ES-I3 (cell line): ENCODE data around the gene PES1.

ENCODE experiments used
- H3K36me3 ChIP-seq: 2 replicates; pipeline ENCODE4 v1.6.1; 2013; ENCODE audit warnings: mild to moderate bottlenecking, low read length, control low read depth, moderate library complexity; ENCODE audit not compliant: insufficient read depth
- H3K4me1 ChIP-seq: 2 replicates; pipeline ENCODE4 v1.6.1; 2013; ENCODE audit warnings: mild to moderate bottlenecking, control low read depth, low read length; ENCODE audit not compliant: insufficient read depth
- H3K9ac ChIP-seq: 2 replicates; pipeline ENCODE4 v1.6.1; 2013; ENCODE audit warnings: low read depth, mild to moderate bottlenecking, low read length, moderate library complexity
- H3K9me3 ChIP-seq: 2 replicates; pipeline ENCODE4 v1.6.1; 2013; ENCODE audit warnings: mild to moderate bottlenecking, low read length, moderate library complexity; ENCODE audit not compliant: control insufficient read depth, insufficient read depth

The PES1 gene

DNA sequence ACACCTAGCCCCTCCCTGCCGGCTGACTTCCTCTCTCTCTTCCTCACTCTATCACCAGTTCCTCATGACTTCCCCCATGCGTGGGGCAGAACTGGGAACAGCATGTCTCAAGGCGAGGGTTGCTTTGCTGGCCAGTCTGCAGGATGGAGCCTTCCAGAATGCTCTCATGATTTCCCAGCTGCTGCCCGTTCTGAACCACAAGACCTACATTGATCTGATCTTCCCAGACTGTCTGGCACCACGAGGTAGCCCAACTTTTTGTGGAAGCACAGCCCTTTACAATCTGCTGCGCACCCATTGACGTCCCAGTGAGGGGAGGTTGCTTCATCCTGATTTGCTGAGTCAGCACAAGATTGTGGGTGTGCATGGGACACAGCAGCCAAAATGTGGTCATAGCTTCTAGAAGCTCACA, 23.8 kb upstream of the PES1 start:
- Histone ChIP-seq H3K4me1 (no peaks in the 10 kb centered on the region), H3K9me3 (no peaks in the 10 kb centered on the region), H3K36me3 (peaks cover 13% of the 10 kb centered on the region; the same call in 1 of the 2 replicates), H3K9ac (no peak overlapping the region)

DNA sequence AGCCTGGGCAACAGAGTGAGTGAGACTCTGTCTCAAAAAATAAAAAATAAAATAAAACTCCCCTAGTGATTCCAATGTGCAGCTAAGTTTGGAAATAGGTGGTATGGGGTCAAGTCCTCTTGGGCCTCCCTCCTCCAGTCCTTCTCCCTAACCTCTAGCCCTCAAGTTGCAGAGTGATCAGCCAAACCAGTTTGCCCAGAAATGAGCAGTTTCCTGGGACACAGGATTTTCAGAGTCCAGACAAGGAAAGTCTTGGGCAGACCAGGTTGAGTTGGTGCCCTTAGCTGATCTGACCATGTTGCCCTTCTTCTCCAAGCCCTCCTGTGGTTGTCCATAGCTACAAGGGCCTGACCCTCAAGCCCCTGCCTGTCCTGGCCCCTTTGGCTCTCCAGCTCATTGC, 23.2 kb upstream of the PES1 start:
- peaks cover 13% of the 10 kb centered on the region; the same call in 1 of the 2 replicates for H3K36me3 ChIP-seq
- no peaks in the 10 kb centered on the region for H3K9me3 ChIP-seq
- H3K9ac ChIP-seq, result no peak overlapping the region
- H3K4me1 ChIP-seq, result peaks cover 4% of the 10 kb centered on the region; the same call in 1 of the 2 replicates

DNA sequence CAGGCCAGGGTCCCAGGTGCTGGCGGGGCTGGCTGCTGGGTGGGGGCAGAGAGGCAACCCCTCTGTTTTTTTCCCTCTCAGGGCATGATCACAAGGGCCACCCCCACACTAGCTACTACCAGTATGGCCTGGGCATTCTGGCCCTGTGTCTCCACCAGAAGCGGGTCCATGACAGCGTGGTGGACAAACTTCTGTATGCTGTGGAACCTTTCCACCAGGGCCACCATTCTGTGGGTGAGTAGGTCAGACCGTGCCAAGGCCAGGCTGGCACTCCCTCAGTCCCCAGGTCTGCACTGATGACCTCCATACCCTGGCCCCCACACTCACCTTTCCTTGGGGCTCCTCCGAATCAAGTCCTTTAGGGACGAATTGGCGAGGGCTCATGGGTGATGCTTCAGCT, 22.6 kb upstream of the PES1 start:
- H3K4me1 ChIP-seq, result peaks cover 8% of the 10 kb centered on the region; the same call in 1 of the 2 replicates
- peaks cover 13% of the 10 kb centered on the region; the same call in 1 of the 2 replicates for H3K36me3 ChIP-seq
- H3K9ac ChIP-seq, result no peak overlapping the region
- H3K9me3 ChIP-seq, result no peaks in the 10 kb centered on the region

DNA sequence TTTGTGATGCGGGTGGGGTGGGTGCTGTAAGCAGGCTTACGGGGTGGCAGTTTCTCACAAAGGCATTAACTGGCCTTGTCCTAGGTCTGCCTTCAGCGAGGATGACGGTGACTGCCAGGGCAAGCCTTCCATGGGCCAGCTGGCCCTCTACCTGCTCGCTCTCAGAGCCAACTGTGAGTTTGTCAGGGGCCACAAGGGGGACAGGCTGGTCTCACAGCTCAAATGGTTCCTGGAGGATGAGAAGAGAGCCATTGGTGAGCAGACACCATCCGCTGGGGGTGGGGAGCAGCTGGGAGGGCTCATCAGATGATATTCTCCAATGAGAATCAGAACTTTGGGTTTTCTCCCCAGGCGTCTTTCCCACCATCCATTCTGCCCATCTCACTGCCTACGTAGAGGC, 21.1 kb upstream of the PES1 start:
- H3K9me3 ChIP-seq, result no peaks in the 10 kb centered on the region
- peaks cover 15% of the 10 kb centered on the region; the same call in 1 of the 2 replicates for H3K4me1 ChIP-seq
- no peak overlapping the region for H3K9ac ChIP-seq
- peaks cover 12% of the 10 kb centered on the region; the same call in 1 of the 2 replicates for H3K36me3 ChIP-seq

DNA sequence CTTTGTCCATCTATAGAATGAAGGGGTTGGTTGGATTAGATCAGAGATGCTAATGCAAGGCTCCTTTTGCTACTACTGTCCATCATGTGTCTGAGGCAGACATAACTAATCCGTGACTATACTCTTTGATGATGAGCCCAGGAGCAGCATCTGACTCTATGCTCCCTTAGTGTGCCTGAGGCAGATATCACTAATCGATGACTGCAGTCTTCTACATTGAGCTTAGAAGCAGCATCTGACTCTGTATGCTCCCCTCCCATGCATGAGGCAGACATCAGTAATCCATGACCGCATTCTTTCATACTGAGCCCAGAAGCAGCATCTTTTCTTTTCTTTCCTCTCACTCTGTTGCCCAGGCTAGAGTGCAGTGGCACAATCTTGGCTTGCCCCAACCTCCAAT, 19.5 kb upstream of the PES1 start:
- H3K36me3 ChIP-seq, result peaks cover 8% of the 10 kb centered on the region; the same call in 1 of the 2 replicates
- peaks cover 17% of the 10 kb centered on the region; the same call in 1 of the 2 replicates for H3K4me1 ChIP-seq
- H3K9ac ChIP-seq, result no peak overlapping the region
- H3K9me3 ChIP-seq, result no peaks in the 10 kb centered on the region

DNA sequence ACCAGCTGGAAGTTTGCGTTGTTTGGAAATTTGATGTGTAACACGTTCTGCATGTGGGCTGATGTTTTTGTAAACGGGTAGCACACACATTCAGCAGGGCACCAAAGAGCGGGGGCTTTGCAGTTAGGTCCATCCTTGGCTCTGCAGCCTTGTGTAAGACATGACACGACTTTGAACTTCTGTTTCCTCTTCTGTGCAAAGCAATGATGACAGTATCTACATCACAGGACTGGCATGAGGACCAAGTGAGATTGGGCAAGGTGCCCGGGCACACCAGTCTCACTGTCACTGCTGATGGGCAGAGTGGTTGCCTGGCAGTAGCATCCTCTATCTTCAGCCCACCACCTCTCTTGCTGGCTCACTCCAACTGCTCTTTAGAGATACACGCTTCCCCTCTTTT, 18.6 kb upstream of the PES1 start:
- Histone ChIP-seq H3K9ac (no peak overlapping the region), H3K9me3 (no peaks in the 10 kb centered on the region), H3K4me1 (peaks cover 23% of the 10 kb centered on the region), H3K36me3 (peaks cover 8% of the 10 kb centered on the region; the same call in 1 of the 2 replicates)

DNA sequence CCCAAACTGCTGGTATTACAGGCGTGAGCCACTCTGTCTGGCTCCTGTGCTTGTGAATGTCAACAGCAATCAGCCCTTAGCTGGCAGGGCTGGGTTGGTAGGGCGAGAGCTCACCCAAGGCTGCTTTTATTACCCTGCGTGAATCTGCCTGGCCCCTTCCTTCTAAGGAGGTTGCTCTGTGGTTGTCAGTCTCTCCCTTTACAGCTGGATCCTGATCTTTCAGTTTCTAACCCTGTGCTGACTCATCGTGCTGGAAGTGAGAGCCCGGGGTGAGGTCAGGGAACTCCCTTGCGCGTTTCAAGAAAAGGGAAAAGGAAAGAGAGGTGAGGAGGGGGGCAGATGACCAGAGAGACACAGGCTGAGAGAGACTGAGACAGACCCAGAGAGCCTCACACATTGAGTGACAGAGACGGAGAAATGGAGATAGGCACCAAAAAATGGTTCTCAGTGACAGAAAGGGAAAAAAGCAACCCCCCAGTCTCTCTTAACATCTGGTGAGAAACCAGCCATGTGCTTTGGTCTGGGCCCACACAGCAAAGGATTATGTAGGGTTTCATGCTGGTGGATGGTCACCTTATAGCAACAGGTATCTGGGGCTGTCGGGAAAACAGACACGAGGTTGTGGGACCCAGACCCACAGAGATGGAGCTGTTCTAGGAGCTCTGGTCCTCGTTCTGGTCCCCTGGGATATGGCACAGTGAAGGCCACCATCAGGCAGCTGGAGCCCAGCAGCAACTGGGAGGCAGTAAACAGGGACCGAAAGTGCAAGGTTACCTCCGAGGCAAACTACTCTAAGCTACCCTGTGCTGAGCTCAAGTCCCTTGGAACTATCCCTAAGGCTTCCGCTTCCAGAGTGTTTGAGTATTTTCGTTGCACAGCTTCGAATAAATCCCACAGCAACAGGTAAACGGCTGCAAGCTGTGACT, 17.8 kb upstream of the PES1 start:
- Histone ChIP-seq H3K9me3 (no peaks in the 10 kb centered on the region), H3K36me3 (peaks cover 8% of the 10 kb centered on the region; the same call in 1 of the 2 replicates), H3K4me1 (peaks cover 23% of the 10 kb centered on the region), H3K9ac (no peak overlapping the region)

DNA sequence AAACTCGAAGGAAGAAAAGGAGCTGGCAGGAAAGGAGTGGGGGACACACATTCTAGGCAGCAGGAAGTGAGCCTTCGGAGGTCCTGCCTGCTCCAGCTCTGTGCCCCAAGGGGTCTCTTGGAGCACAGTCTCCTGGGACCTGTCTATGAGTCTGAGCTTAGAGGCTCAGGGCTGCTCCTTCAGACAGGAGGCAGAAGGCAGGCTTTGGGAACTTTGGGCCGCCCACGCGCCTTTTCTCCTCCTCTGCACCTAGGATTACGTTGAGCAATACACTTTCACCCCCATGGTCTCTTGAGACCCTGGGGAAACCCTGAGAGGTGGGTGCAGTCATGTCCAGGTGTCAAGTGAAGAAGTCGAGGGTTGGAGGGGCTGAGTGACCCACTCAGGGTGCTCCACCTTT, 16.2 kb upstream of the PES1 start:
- H3K9me3 ChIP-seq, result no peaks in the 10 kb centered on the region
- H3K4me1 ChIP-seq, result peaks cover 23% of the 10 kb centered on the region
- peak overlapping the region; percentile 74; the same call in 1 of the 2 replicates for H3K9ac ChIP-seq
- H3K36me3 ChIP-seq, result peaks cover 3% of the 10 kb centered on the region; the same call in 1 of the 2 replicates

DNA sequence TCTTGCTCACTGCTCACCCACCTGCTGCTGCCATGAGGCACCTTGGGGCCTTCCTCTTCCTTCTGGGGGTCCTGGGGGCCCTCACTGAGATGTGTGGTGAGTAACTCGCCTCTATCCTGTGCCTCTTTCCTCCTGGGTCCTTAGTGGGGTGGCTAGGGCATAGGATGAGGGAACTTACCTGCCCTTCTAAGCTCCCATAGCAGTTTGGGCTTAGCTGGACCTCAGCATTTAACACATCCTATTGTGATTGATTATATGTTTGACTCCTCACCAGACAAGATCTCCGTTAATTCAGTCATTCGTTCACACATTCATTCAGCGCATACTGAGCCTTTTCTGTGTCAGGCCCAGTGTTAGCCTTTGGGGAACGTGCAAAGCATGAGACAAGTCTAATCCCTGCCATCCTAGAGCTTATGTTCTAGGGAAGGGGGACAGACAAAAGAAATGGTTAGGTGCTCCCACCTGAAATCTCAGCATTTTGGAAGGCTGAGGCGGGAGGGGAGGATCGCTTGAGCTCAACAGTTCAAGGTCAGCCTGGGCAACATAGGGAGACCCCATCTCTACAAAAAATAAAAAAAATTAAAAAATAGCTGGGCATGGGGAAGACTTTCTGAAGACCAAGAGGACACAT, 15.7 kb upstream of the PES1 start:
- Histone ChIP-seq H3K9me3 (no peaks in the 10 kb centered on the region), H3K9ac (peak overlapping the region; percentile 74), H3K4me1 (peaks cover 23% of the 10 kb centered on the region), H3K36me3 (peaks cover 3% of the 10 kb centered on the region; the same call in 1 of the 2 replicates)

DNA sequence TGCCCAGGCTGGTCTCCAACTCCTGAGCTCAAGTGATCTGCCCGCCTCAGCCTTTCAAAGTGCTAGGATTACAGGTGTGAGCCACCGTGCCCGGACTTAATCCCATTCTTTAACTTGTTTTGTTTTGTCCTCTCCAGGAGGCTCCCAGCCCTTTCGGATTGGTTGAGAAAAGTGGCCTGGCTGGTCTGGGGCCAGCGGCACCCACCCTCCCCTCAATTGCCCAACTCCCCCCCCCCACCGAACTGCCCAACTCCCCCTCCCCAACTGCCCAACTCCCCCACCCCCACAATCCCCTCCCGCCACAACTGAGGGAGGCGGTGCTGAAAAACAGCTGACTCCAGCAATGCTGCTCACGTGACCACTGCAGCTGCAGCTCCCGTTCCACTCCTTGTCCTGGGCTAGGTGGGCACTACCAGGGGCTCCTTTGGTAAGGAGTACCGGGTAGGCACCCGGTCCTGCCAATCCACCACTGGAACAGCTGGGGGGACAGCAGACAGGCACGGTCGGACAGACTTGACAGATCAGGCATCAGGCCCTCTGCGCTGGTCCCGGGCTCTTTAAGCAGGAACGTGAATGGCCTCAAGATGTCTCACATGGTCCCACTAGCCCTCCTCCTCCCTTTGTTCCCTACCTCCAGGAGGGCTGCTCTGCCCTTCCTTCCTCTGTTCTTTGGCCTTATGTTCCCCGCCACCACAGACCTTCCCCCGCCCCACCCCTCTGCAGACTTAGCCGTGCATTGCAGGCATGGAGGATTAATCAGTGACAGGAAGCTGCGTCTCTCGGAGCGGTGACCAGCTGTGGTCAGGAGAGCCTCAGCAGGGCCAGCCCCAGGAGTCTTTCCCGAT, 15.0 kb upstream of the PES1 start, which contains the start of gene TCN2:
TCN2 (plus strand) TSS at position 720 of the 845 bp plus-strand sequence. CDS start 158 bp downstream, outside the sequence.
- Histone ChIP-seq H3K4me1 (peaks cover 23% of the 10 kb centered on the region), H3K36me3 (peaks cover 3% of the 10 kb centered on the region; the same call in 1 of the 2 replicates), H3K9me3 (no peaks in the 10 kb centered on the region), H3K9ac (peak within 1 kb of the TSS; percentile 74)

DNA sequence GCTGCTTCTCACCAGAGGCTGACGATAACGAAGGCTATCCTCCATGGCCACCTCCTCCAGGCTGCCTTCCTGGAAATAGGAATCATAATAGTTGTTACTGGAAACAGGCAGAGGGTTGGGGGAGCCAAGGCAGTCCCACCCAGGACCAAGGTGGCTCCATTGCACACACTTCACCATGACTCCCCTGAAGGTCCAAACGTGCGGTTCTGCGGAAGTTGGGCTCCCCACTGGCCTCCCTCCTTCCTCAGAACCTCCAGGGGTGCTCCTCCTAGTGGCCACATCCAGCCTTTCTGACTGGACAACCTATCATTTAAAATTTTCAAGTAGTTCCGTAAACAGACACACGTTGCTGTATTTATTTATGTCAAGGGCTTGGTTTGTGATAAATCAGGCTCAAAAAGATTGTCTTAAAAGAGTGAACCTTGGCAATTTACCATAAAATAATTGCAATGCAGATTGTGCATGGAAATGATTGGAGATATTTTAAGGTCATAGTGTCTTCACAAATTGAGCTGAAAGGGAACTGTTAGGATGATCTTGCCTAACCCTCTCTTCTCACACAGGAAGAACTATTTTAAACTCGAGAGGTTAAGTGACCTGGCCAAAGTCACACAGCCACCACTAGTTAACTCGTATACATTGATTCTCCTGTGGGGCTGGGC, 13.9 kb upstream of the PES1 start:
- Histone ChIP-seq H3K36me3 (no peaks in the 10 kb centered on the region), H3K9me3 (no peaks in the 10 kb centered on the region), H3K4me1 (peaks cover 23% of the 10 kb centered on the region), H3K9ac (peak overlapping the region; percentile 43)

DNA sequence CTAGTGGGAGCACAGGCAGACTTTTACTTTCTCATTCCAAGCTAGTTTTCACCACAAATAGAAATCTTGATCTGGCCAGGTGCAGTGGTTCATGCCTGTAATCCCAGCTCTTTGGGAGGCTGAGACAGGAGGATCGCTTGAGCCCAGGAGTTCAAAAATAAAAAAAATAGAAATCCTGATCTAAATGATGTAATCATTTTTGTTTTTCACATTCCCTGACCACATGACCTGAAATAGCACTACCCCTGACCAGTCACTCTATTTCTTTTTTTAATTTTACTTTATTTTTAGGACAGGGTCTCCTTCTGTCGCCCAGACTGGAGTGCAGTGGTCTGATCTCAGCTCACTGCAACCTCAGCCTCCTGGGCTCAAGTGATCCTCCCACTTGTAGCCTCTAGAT, 13.0 kb upstream of the PES1 start:
- peaks cover 18% of the 10 kb centered on the region for H3K4me1 ChIP-seq
- no peaks in the 10 kb centered on the region for H3K36me3 ChIP-seq
- no peaks in the 10 kb centered on the region for H3K9me3 ChIP-seq
- H3K9ac ChIP-seq, result no peak overlapping the region

DNA sequence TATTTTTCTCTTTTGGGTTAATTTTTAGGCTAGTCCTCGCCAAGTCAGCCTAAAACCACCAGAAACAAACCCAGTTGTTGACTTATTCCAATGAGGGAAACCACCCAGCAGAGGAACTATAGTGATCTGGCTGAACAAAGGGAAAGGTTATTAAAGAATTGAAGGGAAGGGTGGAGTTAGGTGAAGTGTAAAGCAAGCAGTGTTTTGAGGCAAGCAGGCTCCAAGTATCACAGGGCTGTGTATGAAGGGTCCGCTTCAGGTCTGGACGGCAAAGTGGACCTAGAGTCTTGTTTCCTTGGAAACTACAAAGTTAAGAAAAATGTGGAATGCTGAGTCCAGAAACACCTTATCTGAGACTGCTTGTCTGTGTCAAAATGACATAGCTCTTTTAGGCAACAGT, 12.1 kb upstream of the PES1 start:
- Histone ChIP-seq H3K4me1 (peaks cover 10% of the 10 kb centered on the region), H3K36me3 (no peaks in the 10 kb centered on the region), H3K9ac (no peak overlapping the region), H3K9me3 (no peaks in the 10 kb centered on the region)
